Mesothelial cell of epicardium (in vitro differentiated cells): Measurements from ENCODE around the gene EXOC3L2. TPM values are rescaled to one million over a fixed set of nuclear protein-coding genes. Genes with fewer than 3 reads are reported as not detected.

Experiments
- DNase-seq, 2 experiments: peaks; one replicate each; pipeline ENCODE4 v3.0.0; 2021; ENCODE audit warnings: low spot score in 2 of 2; ENCODE audit not compliant: unreplicated experiment in 2 of 2
- H3K27ac Mint-ChIP-seq: 2 replicates; pipeline ENCODE4 v1.8.0; 2021; ENCODE audit warnings: mixed read lengths
- H3K27me3 Mint-ChIP-seq: 2 replicates; pipeline ENCODE4 v1.8.0; 2021; ENCODE audit warnings: low read depth, mixed read lengths
- H3K36me3 Mint-ChIP-seq: 2 replicates; pipeline ENCODE4 v1.8.0; 2021; ENCODE audit warnings: mixed read lengths
- H3K4me1 Mint-ChIP-seq: 2 replicates; pipeline ENCODE4 v1.8.0; 2021; ENCODE audit warnings: mixed read lengths
- H3K4me3 Mint-ChIP-seq: 2 replicates; pipeline ENCODE4 v1.8.0; 2021; ENCODE audit warnings: mild to moderate bottlenecking, moderate library complexity, mixed read lengths
- H3K9me3 Mint-ChIP-seq: 2 replicates; pipeline ENCODE4 v1.8.0; 2021; ENCODE audit warnings: mixed read lengths
- total RNA-seq: library from RNA; stranded (reverse); gene quantifications from 3 replicates; pipeline ENCODE4 v1.2.1, GENCODE V29; 2021
- TF ChIP-seq, protein P1 (sequence below): fragments of 200-600 bp; sonication (generic); IDR thresholded peaks from one replicate; pipeline ENCODE4 v1.5.0; 2021; ENCODE audit warnings: antibody characterized with exemption; ENCODE audit not compliant: unreplicated experiment

Gene EXOC3L2
- total RNA-seq, 1 donor from 2014 or later = 1.6 TPM

DNA sequence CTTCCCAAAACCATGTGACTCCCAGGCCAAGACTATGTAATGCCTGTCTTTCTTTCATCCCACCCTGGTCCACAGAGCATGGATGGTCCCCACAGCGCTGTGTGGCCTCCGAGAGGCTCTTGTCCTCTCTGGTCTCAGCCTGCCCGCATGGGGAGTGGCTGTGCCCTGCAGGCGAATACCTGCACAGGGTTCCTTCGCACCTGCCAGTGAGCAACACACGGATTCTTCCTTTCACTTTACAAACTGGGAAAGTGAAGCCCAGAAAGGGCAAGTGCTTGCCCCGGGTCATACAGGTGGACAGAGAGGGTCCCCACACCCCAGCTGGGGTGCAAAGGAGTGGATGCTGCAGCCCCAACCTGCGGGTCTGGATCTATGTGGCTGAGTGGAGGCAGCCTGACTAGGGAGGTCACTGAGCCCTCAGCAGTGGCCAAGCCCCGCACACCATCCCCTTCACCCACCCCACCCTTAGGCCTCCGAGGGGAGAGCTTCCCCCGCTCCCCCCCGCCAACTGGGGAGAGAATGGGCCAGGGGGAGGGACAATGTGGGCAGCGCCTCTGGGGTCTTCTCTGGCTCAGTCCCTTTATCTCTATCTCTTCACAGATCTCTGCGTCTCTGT is 5.1 kb upstream of the EXOC3L2 start:
- Mint-ChIP-seq H3K4me1 (peaks cover 24% of the 10 kb centered on the region), H3K9me3 (no peaks in the 10 kb centered on the region), H3K27ac (peak overlapping the region; percentile 87), H3K4me3 (peak overlapping the region; percentile 91), H3K36me3 (no peaks in the 10 kb centered on the region), H3K27me3 (no peaks in the 10 kb centered on the region)
- no peak for DNase-seq
- TF ChIP-seq, protein P1, sequence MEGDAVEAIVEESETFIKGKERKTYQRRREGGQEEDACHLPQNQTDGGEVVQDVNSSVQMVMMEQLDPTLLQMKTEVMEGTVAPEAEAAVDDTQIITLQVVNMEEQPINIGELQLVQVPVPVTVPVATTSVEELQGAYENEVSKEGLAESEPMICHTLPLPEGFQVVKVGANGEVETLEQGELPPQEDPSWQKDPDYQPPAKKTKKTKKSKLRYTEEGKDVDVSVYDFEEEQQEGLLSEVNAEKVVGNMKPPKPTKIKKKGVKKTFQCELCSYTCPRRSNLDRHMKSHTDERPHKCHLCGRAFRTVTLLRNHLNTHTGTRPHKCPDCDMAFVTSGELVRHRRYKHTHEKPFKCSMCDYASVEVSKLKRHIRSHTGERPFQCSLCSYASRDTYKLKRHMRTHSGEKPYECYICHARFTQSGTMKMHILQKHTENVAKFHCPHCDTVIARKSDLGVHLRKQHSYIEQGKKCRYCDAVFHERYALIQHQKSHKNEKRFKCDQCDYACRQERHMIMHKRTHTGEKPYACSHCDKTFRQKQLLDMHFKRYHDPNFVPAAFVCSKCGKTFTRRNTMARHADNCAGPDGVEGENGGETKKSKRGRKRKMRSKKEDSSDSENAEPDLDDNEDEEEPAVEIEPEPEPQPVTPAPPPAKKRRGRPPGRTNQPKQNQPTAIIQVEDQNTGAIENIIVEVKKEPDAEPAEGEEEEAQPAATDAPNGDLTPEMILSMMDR = no peak

DNA sequence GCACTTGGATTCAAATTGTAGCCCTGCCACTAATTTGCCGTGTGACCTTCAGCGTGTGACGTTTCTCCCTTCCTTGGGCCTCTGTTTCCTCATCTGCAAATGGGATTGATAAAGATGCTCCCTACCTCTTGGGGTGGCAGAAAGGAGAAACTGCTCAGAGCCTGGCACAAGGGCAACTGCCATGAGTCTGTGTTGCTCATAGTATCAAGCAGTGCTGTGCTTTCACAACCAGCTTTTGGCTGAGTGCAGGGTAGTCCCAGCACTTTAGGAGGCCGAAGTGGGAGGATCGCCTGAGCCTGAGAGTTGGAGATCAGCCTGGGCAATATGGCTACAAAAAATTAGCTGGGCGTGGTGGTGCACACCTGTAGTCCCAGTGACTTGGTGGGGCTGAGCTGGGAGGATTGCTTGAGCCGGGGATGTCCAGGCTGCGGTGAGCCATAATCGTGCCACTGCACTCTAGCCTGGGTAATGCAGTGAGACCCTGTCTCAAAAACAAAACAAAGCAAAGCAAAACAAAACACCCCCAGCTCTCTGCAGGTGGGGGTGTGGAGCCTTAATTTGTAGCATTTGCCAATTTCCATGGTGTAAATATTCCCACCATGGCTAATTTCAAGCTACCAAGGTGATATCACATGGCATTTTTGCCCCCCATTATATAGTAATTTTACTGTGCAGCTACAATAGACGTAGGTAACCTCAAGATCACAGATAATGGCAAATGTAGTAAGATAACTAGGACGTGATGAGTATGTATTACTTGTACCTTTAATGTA is 4.2 kb upstream of the EXOC3L2 start:
- H3K27ac Mint-ChIP-seq = peak overlapping the region; percentile 39
- no peaks in the 10 kb centered on the region for H3K9me3 Mint-ChIP-seq
- H3K4me1 Mint-ChIP-seq = peaks cover 29% of the 10 kb centered on the region
- H3K27me3 Mint-ChIP-seq = peaks cover 6% of the 10 kb centered on the region
- peak overlapping the region; percentile 91 for H3K4me3 Mint-ChIP-seq
- TF ChIP-seq, protein P1 = no peak
- DNase-seq = no peak
- no peaks in the 10 kb centered on the region for H3K36me3 Mint-ChIP-seq

DNA sequence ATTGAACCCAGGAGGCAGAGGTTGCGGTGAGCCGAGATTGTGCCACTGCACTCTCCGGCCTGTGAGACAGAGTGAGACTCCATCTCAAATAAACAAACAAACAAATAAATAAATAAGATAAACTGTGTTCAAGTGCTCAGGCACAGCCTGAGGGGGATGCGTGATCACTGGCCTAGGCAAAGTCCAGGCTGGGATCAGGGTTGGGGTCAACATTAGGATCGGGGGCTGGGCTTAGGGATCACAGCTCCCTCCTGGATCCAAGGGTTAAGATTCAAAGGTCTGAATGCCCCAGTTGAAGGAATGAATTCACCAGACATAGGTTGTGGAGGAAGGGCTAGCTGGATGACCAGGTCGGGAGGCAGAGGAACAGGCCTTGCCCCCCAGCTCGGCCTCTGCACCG is 1.9 kb upstream of the EXOC3L2 start:
- Mint-ChIP-seq H3K4me3 (no peak overlapping the region), H3K4me1 (peaks cover 12% of the 10 kb centered on the region), H3K36me3 (no peaks in the 10 kb centered on the region), H3K9me3 (no peaks in the 10 kb centered on the region), H3K27me3 (peaks cover 10% of the 10 kb centered on the region), H3K27ac (no peak overlapping the region)
- DNase-seq = no peak
- TF ChIP-seq, protein P1 = no peak

DNA sequence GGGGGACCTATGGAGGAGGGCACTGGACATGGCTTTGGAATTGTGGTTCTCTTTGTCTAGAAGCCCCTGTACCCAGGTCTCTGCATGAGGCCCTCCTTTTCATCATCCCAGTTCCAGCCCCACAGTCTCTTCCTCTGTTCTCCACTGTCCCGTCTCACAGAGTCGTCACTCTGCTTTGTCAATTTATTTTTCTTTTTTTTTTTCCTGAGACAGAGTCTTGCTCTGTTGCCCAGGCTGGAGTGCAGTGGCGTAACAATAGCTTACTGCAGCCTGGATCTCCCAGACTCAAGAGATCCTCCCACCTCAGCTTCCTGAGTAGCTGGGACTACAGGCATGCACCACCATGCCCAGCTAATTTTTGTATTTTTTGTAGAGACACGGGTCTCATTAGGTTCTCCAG is 619 bp upstream of the EXOC3L2 start:
- H3K27me3 Mint-ChIP-seq = peaks cover 16% of the 10 kb centered on the region
- H3K4me1 Mint-ChIP-seq = peaks cover 10% of the 10 kb centered on the region
- H3K36me3 Mint-ChIP-seq = no peaks in the 10 kb centered on the region
- TF ChIP-seq, protein P1 = no peak
- peak overlapping the region; percentile 75 for H3K27ac Mint-ChIP-seq
- H3K4me3 Mint-ChIP-seq = no peak overlapping the region
- no peaks in the 10 kb centered on the region for H3K9me3 Mint-ChIP-seq
- no peak for DNase-seq

DNA sequence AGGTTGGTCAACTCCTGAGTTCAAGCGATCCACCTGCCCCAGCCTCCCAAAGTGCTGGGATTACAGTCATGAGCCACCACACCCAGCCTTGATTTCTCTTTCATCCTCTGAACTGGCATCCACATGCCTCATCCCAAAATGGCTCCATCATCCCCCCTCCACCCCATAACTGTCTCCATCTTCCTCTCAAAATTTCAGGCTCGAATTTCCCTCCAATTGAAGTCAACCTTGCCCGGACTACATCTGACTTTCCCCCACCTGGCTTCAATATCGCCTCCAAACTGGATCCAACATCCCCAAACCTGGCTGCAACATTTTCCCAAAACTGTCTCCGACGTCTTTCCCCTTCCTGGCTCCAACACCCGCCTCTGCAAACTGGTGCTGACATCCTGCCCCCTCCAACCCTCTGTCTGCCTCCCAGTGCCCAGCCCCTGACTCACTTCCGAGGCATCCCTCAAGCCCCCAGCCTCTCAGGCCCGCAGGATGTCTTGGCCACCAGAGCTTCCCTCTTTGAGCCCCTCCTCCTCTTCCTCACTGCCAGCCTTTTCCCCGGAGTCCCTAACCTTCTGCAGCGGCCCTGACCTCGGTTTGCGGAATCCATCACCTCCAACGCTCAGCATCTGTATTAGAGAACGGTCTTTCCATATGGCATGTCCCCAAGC is 943 bp downstream of the EXOC3L2 start:
- peaks cover 7% of the 10 kb centered on the region for H3K4me1 Mint-ChIP-seq
- DNase-seq = no peak
- H3K27me3 Mint-ChIP-seq = peaks cover 21% of the 10 kb centered on the region
- H3K9me3 Mint-ChIP-seq = no peaks in the 10 kb centered on the region
- no peak overlapping the region for H3K27ac Mint-ChIP-seq
- H3K36me3 Mint-ChIP-seq = no peaks in the 10 kb centered on the region
- TF ChIP-seq, protein P1 = no peak
- peak overlapping the region; percentile 16 for H3K4me3 Mint-ChIP-seq
